ENCODE data around the gene SERPINA1.
"Not testable (repeated sequence)": the region's sequence is repeated elsewhere in the genome, so short reads cannot be mapped to it uniquely, and the experiment has no call there.

SERPINA1 gene

DNA sequence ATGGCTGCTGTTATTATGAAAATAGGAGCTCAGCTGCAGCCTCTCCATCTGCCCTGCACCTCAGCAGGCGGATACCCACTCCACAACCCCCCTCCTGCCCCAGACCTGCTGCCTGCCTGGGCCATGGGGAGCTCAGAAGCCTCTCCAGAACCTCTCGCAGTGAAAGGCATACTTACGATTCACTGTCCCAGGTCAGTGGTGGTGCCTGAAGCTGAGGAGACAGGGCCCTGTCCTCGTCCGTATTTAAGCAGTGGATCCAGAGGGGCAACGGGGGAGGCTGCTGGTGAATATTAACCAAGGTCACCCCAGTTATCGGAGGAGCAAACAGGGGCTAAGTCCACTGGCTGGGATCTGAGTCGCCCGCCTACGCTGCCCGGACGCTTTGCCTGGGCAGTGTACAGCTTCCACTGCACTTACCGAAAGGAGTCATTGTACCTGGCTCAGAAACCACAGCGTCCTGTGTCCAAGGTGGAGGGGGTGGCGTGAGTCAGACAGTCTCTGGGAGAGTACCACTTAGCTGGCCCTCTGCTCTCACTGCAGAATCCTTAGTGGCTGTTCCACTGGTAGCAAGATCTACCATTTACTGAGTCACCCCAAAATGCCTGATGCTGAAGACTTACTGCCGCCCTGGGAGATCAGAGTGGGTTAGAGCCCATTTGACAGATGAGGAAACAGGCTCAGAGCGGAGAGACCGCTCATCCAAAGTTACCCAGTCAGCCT is at the start of gene SERPINA1:
Gene SERPINA1 (minus strand): TSS at position 219 of the 720 bp plus-strand sequence. CDS start 5,365 bp downstream, outside the sequence.
- DNase-seq = no peak

DNA sequence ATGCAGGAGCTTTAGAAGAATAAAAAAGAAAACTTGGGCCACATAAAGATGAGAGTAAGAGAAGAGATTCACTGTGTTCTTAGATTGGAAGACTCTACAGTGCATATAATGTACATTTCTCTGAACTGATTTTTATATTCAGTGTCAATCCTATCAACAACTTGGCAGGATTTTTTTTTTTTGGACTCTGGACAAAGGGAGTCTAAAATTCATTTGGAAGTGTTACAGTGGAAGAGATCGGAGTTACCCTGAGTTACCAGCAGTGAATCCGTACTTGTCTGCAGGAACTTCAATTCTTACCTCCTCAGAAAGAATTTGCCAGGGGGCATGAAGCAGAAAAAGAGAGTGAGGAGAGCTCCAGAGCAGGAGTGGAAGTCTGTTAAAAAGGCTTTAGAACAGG is 40.2 kb upstream of the SERPINA1 start:
- DNase-seq = no peak

DNA sequence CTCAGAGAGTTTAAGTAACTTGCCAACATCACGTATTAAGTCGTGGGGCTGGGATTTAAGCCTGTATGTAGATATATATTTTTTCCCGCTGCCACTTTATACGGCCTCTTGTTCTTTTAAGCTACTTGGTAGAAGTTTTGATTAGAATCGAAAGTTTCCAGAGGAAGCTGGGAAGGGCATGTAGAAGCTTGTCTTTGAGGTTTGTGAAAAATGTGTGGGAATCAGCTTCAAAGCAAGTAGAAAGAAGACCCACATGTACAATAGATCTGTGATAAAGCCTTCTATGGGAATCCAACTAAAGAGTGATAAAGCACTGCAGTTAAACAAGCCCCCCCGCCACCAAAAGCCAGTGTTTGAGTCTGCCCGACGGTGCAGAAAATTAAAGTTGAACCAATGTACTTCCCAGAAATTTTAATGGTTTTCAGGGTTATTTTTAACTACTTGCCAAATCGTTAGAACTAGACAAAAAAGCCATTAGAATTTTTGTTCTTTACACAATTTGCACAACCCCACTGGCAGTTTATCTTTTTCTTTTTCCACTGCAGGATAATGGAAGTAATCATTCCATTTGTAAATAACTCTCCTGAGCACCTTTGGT is 38.7 kb upstream of the SERPINA1 start:
- no peak for DNase-seq

DNA sequence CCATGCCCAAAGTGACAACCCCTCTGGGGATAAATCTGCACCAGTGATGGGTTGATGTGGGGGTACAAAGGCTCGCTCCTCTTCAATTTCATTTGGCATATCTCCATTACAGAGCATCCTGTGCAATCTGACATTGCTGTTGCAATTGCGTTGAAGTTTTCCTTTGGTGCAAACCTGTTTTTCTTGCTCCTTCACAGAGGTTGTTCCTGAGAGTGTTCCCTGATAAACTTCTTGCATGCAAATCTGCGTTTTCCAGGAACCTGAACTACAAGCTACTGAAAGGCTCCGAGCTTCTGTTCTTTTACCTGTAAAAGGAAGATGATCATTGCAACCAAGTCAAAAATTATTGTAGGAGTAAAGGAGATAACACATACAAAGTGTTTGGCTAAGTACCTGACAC is 38.1 kb upstream of the SERPINA1 start:
- DNase-seq = no peak

DNA sequence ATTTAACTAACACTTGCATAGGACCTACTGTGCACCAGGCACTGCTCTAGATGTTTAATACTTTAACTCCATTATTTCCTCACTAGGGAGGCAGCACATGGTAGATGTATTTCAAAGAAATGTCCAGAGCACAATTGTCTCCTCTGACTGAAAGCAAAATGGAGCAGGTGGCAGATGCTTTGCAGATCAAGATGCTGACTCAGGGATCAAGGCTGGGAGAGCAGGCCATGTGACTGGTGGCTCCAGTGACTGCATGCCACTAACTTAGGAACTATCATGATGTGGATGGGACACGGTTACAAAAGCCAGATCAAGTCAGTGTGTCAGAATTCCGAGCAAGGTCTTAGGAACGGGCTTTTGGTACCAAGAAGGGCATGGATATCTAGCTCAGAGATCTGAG is 36.0 kb upstream of the SERPINA1 start:
- DNase-seq = no peak

DNA sequence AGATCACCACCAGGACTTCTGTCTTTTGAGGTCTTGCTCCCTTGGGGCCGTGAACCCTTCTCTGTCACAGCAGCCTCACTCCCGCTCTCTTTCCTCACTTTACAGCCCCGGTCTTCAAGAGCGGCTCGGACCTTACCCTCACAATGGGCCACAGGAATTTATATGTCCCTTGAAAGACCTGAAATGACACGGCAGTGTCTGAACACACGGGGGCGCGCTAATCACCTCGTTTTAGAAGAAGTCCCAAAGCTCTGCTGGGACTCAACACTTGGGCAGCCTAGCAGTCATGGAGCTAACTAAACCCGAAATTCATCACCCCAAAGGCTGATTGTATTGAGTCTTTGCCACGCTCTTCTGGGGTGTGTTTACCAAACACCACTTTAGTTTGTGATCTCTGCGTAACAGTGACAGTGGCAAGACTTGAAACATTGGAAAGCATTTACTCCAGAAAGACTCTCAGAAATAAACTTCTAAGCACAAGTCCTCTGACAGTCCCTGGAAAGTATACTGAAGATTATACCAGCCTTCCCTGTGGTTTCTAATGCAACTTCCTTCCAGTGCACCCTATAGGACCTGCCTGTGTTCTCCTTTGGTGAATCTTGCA is 35.2 kb upstream of the SERPINA1 start:
- DNase-seq = peak; percentile 52

DNA sequence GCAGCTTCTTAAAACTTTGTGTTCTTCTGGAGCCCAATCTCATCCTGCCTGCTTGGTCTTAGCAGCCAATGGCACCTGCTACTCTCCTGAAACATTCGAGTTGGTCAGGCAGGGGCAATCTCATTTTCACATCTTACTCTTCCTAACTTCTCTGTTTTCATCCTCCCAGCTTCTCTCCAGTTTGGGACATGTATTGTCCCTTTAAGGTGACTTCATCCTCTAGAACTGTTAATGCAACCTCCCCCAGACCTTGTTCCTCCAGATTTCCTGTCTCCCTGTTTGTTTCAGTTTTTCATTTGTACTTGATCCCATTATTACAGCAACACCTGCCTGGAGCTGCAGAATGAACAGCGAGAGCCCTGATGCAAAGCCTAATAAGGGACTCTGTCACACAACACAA is 32.9 kb upstream of the SERPINA1 start:
- DNase-seq = no peak

DNA sequence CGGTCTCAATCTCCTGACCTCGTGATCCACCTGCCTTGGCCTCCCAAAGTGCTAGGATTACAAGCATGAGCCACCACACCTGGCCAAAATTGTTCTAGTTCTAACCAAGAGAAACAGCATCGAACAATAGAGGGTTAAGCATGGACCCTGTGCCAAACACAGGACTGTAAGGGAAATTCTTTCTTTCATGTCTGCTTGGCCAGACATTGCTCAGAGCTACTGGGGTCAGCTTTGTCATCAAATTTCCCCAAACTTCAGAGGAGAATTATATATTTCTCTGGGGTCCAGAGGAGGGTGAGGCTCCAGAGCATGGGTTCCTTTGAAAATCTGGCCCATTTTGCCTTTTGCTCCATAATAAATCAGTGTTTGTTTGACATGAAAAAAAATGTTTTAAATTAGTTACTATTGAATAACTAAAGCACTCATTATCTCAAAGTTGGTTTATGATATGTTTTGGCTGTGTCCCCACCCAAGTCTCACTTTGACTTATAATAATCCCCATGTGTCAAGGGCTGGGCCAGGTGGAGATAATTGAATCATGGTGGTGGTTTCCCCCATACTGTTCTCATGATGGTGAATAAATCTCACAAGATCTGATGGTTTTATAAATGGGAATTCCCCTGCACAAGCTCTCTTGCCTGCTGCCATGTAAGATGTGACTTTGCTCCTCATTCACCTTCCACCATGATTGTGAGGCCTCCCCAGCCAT is 29.2 kb upstream of the SERPINA1 start:
- DNase-seq = not testable (repeated sequence)

DNA sequence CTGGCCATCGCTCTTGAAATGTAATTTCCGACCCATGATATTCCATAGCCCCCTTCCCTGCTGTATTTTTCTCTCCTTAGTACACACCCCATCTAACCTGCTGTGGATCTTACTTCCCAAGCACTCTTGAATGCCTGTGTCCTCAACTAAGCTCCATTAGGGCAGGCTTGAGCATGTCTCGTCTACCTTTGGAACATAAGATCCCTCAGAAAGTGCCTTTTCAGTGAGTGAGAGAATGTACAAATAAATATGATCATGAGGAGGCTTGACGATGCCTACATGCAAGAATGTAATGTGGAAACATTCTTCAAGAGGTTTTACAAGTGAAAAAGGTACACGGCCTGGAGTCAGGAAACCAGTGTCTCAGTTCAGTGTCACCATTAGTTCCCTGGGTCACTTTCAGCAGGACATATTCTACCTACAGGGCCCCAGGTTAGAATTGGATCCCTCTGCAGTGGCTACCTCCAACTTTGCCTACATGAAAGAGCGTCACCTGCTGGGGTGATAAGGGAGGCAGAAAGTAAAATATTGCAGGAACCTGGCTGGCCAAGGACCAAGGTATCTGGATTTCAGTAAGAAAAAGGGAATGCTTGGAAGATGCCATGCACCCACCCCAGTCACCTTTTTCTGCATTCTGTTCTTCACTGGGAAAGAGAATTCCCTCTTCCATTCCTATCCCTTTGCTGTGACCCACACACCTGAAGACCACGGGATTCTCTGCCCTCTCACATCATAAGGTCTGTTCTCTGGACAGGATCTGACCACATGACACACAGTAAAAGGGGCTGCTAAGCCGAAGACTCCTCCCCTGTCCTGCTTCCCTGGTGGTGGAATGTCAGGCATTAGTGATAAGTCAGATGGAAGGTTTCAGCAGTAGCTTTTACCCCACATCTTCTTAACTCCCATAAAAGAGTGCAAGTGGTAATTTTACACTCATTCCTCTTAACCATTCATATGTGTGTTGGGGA is 24.6 kb upstream of the SERPINA1 start:
- no peak for DNase-seq

DNA sequence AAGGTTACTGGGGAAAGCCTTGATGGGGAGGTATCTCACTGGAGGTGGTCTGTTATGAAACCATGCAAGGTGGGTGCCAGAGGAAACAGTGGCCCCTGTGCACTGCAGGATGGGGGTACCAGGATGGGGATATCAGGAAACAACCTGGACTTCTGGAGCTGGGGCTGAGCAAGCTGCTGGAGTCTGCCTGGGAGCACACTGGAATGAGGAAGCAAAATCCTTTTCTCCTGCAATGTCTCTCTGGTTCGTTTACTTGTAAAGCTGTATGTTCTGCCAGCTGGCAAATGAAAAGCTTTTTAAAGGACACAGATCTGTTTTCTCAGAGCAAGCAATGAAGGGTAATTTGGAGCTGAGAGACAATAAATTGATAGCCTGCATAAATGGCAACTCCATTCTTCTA is 23.2 kb upstream of the SERPINA1 start:
- DNase-seq = no peak

DNA sequence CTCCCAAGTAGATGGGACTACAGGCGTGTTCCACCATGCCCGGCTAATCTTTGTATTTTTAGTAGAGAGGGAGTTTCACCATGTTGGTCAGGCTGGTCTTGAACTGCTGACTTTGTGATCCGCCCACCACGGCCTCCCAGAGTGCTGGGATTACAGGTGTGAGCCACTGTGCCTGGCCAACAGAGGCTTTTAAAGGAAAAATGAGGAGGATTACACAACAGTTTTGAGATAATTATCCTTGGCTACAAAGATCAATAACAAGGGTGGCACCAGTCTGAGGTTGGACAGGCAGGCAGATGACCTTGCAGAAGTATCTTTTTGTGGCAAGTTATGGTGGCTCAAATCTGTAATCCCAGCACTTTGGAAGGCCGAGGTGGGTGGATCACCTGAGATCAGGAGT is 21.0 kb upstream of the SERPINA1 start:
- DNase-seq = not testable (repeated sequence)

DNA sequence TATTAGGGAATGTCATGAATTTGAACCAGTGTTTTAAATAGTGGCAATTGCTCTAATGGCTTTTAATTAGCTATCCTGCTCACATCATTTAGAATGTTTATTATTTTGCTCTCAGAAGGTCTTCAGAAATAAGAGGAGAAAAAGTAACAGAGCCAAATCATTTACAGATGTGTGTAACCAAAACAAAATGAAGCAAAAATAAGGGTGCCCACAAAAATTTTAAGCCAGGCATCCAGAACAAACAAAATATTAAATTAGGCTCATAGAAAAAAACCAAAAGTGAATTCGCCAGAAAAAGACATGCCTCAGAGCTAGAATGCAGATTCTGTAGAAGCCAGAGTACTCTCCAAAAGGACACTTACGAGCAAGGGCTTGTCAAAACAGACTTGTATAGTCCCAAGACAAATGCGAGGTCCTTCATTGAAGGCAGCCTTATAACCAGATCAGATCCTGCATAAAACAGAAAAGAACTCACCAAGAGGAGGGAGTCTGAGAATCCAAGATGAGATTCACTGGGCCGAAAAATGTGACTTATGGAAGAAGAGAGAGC is 20.2 kb upstream of the SERPINA1 start:
- no peak for DNase-seq

DNA sequence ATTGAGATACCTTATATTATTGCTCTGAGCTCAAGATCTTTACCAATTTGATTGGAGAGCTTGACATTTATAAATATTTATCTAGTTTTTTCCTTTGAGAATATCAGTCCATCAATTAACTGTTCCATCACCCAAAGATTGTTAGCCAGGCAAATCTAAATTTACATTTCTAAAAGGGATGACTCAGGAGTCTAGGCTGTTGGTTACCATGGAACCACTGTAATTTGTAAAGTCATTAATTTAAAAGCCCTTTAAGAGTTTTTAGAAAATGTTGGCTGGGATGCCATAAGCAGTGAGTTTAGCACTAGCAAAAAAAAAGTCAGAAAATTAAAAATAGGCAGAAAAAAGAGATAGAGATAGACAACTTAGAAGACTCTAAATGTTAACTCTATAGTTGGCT is 19.5 kb upstream of the SERPINA1 start:
- no peak for DNase-seq

DNA sequence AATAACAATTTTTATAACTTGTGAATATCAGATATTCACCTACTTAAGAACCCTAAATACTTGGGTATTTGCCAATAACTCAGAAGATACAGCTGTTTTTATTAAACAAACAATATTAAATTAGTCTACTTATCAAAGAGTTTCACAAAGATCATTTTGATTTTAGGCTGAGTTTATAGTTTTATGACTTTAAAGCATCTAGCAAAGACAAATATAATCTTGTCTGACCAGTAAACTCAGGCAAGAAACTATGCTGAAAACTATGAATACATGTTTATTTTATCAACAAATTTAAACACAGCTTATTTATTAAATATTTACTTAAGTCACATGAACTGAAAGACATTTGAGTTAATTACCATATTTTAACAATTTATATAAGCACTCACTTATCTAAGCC is 18.5 kb upstream of the SERPINA1 start:
- DNase-seq = no peak

DNA sequence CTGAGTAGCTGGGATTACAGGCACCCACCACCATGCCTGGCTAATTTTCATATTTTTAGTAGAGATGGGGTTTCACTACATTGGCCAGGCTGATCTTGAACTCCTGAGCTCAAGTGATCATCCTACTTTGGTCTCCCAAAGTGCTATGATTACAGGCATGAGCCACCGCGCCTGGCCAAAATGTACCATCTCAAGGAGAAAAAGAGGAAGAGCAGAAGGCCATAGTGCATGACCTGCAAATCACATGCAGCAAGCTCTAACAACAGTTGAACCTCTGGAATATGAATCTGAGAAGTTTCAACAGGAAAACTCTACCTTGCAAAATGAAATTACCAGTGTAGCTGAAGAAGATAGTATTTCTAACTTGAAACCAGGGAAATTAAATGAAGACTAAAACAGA is 17.1 kb upstream of the SERPINA1 start:
- DNase-seq = no peak

DNA sequence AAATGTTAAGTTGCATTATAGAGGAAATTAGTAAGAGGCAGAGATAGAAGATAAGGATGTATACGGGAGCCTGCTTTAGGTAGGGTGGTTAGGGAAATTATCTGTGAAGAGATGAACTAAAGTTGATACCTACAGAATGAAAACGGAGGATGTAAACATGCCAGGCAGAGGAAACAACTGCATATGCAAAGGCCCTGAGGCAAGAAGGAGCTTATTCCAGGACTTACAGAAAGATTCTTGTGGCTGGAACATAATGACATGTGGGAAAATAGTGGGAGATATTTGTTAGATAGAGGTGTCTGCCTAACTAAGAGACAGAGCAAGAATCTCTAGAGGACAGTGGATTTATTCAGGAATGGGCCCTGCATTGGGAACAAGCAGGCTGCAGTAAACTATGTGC is 16.2 kb upstream of the SERPINA1 start:
- DNase-seq = no peak

DNA sequence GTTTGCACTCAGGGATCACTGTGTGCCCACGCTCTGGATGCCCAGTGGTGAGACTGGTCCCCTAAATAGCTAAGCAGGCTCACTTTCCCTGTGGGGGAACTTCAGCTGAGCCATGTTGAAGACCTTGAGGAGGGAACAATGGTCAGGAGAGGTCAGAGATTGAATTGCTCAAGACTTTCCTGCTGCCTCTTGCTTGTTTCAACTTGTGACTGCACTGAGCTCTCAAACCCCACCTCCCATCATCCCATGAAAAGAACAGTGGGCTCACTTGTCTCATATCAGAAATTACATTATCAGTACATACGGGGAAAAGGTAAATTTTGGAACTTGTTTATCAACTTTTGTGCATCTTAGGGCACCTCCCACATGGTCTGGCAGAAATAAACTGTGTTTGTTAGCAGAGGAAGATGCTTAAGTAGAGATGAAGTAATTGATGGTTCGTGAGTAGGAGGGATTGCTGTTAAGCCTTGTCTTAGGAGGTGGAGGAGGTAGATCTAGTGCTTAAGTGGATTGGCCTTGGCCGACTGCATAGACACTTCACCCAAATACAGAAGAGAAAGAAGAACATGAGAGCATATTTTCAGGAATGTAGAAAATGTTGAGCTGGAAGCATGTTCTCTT is 15.0 kb upstream of the SERPINA1 start:
- no peak for DNase-seq

DNA sequence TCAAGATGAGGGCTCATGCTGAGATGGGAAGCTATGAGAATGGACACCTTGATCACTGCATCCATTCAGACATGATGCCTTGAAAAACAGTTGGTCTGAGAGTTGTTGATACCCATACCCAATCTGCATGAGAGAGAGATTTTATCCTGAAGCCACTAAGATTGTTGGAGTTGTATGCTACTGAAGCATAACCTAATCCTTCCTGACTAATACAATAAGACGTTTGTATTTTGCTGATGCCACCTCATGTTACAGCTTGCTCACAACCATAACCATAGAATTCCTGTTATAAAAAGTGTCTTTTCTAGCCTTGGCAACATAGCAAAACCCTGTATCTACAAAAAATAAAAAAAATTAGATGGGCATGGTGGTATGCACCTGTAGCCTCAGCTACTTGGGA is 12.7 kb upstream of the SERPINA1 start:
- no peak for DNase-seq

DNA sequence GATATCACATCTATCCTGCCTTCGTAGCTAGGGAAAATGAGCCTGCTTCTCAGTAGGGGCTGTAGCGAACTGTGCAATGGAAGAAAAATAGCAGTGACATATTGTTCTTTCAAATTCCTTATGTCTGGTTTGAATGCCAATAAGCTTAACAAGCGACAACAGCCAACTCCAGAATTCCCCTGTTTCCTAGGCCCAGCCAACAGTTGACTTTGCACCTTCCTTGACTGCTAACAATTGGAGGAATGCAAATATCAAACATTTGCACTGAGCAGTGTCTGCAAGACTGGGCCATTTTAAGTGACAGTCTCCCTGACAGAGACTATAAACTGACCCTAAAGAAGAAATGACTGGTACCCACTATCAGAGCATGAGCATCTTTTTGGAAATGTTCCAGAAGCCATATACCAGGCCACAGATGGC is 12.0 kb upstream of the SERPINA1 start:
- DNase-seq = no peak

DNA sequence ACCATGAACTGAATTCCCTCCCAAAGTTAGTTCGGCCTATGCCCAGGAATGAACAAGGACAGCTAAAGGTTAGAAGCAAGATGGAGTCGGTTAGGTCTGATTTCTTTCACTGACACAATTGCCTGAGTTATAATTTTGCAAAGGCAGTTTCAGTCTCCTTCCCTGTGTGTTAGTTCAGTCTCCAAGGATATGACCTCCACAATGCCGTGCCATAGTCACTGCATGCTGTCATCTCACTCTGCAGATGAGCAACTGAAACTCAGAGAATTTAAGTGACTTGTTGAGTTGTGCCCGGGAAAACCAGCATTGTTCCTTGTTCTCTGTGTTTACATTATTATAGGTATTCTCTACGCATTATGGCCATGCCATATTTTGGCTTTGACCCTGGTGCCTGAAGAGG is 10.1 kb upstream of the SERPINA1 start:
- no peak for DNase-seq

DNA sequence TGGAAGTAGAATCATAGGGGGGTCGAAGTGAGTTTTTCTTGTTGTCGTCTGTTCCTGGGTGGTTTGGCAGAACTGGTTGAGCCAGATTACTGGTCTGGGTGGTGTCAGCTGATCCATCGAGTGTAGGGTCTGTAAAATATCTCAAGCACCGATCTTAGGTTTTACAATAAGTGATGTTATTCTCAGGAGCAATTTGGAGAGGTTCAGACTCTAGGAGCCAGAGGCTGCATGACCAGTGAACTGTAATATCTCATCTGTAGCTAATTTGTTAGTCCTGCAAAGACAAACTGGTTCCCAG is 9.7 kb upstream of the SERPINA1 start:
- DNase-seq = no peak
